GM19240 (cell line): ENCODE results near the gene STOML3.
A peak's percentile ranks its signal among the peaks of the same experiment; 100 is the strongest.
"Not testable (repeated sequence)": the region's sequence is repeated elsewhere in the genome, so short reads cannot be mapped to it uniquely, and the experiment has no call there.

Experiments used
- DNase-seq: peaks from one replicate; pipeline ENCODE4 v3.0.0; 2011; ENCODE audit warnings: low spot score; ENCODE audit not compliant: insufficient read length

STOML3 gene

GRCh38 chr13:38990693-38991092, at the start of gene STOML3:
TSS of gene STOML3 (minus strand) at chr13:38990831. CDS start at chr13:38990721, 110 bp downstream.
- no peak for DNase-seq

GRCh38 chr13:39040206-39040605, 49.6 kb upstream of the STOML3 start:
- DNase-seq = no peak

GRCh38 chr13:39039041-39039440, 48.4 kb upstream of the STOML3 start:
- DNase-seq = no peak

- no peak for DNase-seq
These were observed 48.0 kb upstream of the STOML3 start for GRCh38 chr13:39038569-39039030.

GRCh38 chr13:39037880-39038568, 47.4 kb upstream of the STOML3 start, which contains the start of the genes NHLRC3 and PROSER1:
TSS of gene NHLRC3 (plus strand) at chr13:39038456. CDS start at chr13:39038640, 184 bp downstream.
TSS of gene PROSER1 (minus strand) at chr13:39038089. CDS start at chr13:39037242, 847 bp downstream.
- DNase-seq = no peak

- no peak for DNase-seq
These were observed 46.8 kb upstream of the STOML3 start for GRCh38 chr13:39037410-39037879.

- DNase-seq = no peak
These were observed 45.6 kb upstream of the STOML3 start for GRCh38 chr13:39036212-39036611.

- DNase-seq = no peak
These were observed 45.2 kb upstream of the STOML3 start for GRCh38 chr13:39035799-39036198.

- no peak for DNase-seq
These were observed 44.6 kb upstream of the STOML3 start for GRCh38 chr13:39035204-39035603.

- DNase-seq = no peak
These were observed 43.5 kb upstream of the STOML3 start for GRCh38 chr13:39034085-39034484.

- DNase-seq = no peak
These were observed 41.5 kb upstream of the STOML3 start for GRCh38 chr13:39032150-39032549.

GRCh38 chr13:39025433-39025839, 34.8 kb upstream of the STOML3 start:
- no peak for DNase-seq

- DNase-seq = no peak
These were observed 33.1 kb upstream of the STOML3 start for GRCh38 chr13:39023761-39024160.

GRCh38 chr13:39023316-39023715, 32.7 kb upstream of the STOML3 start:
- no peak for DNase-seq

GRCh38 chr13:39020853-39021462, 30.3 kb upstream of the STOML3 start:
- DNase-seq = no peak

GRCh38 chr13:39016787-39017186, 26.2 kb upstream of the STOML3 start:
- peak; percentile 9 for DNase-seq

GRCh38 chr13:39016087-39016486, 25.5 kb upstream of the STOML3 start:
- peak; percentile 9 for DNase-seq

GRCh38 chr13:39013462-39013861, 22.8 kb upstream of the STOML3 start:
- DNase-seq = no peak

GRCh38 chr13:39012608-39013007, 22.0 kb upstream of the STOML3 start:
- no peak for DNase-seq

GRCh38 chr13:39006371-39007111, 15.9 kb upstream of the STOML3 start:
- DNase-seq = not testable (repeated sequence)

- no peak for DNase-seq
These were observed 8.1 kb upstream of the STOML3 start for GRCh38 chr13:38998739-38999138.

- DNase-seq = no peak
These were observed 2.8 kb upstream of the STOML3 start for GRCh38 chr13:38993381-38993780.
